ENCODE measurements around the gene PARN. TPM values are rescaled to one million over a fixed set of nuclear protein-coding genes. Genes with fewer than 3 reads are reported as not detected.
A peak's percentile ranks its signal among the peaks of the same experiment; 100 is the strongest.
"Not testable (repeated sequence)": the region's sequence is repeated elsewhere in the genome, so short reads cannot be mapped to it uniquely, and the experiment has no call there.

The PARN gene
- total and polyA plus RNA-seq, 2 donors (not counting 1 experiment from before 2014, with no cell fraction given): 26.7 to 32.9 TPM

DNA sequence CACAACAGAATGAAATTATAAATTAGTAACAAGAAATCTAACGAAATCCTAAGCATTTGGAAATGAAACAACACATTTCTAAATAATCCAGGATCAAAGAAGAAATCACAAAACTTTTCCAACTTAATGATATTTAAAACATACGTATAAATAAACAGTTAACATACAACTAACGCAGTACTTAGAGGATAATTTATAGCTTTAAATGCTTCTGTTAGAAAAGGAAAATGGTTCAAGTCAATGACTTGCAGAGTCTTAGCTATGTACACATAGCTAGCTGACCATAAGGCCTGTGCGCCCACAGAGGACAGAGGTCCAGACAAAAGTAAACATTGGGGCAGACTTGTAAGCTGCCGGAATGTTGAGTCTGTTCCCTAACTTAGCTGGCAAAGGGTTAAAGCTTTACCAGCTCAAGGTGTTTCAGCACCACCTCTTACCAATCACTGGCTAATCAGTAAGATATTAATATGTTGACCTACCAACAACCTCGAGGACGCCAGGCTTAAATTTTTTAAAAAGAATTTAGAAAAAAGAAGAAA, 84.6 kb downstream of the PARN start:
- Histone ChIP-seq H3K79me2 (ENCODE audit: control insufficient read depth, insufficient read depth, low read length) (no peaks in the 10 kb centered on the region), H2AFZ (ENCODE audit: low read length) (no peak overlapping the region), H3K9me3 (ENCODE audit: control insufficient read depth, insufficient read depth, low read depth, low read length) (no peaks in the 10 kb centered on the region), H3K36me3 (ENCODE audit: control insufficient read depth, insufficient read depth, low read length) (no peaks in the 10 kb centered on the region), H3K4me1 (ENCODE audit: control insufficient read depth, extremely low read depth, insufficient read depth, low read length) (no peaks in the 10 kb centered on the region), H3K9ac (ENCODE audit: insufficient read depth, low read length) (no peak overlapping the region), H3K27me3 (ENCODE audit: control insufficient read depth, insufficient read depth, low read length) (no peaks in the 10 kb centered on the region), H3K27ac (ENCODE audit: insufficient read depth, low read length) (no peak overlapping the region), H3K4me2 (ENCODE audit: extremely low read depth, insufficient read depth, low read length) (no peak overlapping the region), H3K4me3 (replicated peaks in 1 of 4; ENCODE audit: control extremely low read depth in 1 of 4, insufficient read depth in 1 of 4, low read depth in 3 of 4, low read length in 4 of 4) (no peak overlapping the region), H4K20me1 (ENCODE audit: control insufficient read depth, extremely low read depth, insufficient read depth, low read length) (no peaks in the 10 kb centered on the region)
- DNase-seq (ENCODE audit: low read depth in 2 of 2): peak; percentile 41 to 70
- no peak for TF ChIP-seq EZH2 (IDR thresholded peaks at IDR 0.05; ENCODE audit: low read length, missing control alignments)
- TF ChIP-seq CTCF (conservative IDR thresholded peaks at IDR 0.05 in 1 of 2, IDR thresholded peaks at IDR 0.05 in 1 of 2; ENCODE audit: low read depth in 1 of 2, low read length in 2 of 2): no peak

DNA sequence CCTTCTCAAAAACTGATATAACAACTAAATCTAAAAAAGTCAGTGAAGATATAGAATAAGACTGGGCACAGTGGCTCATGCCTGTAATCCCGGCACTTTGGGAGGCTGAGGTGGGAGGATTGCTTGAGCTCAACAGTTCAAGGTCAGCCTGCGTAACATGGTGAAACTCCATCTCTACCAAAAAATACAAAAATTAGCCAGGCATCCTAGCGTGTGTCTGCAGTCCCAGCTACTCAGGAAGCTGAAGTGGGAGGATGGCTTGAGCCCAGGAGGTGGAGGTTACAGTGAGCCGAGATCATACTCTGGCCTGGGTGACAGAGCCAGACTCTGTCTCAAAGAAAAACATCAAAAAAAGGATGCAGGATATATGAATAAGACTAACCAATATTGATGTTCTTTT, 85.2 kb downstream of the PARN start:
- not testable (repeated sequence) for DNase-seq (ENCODE audit: low read depth in 2 of 2); H3K27me3 ChIP-seq (ENCODE audit: control insufficient read depth, insufficient read depth, low read length); H2AFZ ChIP-seq (ENCODE audit: low read length); H3K79me2 ChIP-seq (ENCODE audit: control insufficient read depth, insufficient read depth, low read length); H3K36me3 ChIP-seq (ENCODE audit: control insufficient read depth, insufficient read depth, low read length); H3K4me1 ChIP-seq (ENCODE audit: control insufficient read depth, extremely low read depth, insufficient read depth, low read length); H3K4me2 ChIP-seq (ENCODE audit: extremely low read depth, insufficient read depth, low read length); H3K9ac ChIP-seq (ENCODE audit: insufficient read depth, low read length); H3K4me3 ChIP-seq (replicated peaks in 1 of 4; ENCODE audit: control extremely low read depth in 1 of 4, insufficient read depth in 1 of 4, low read depth in 3 of 4, low read length in 4 of 4); H4K20me1 ChIP-seq (ENCODE audit: control insufficient read depth, extremely low read depth, insufficient read depth, low read length); H3K9me3 ChIP-seq (ENCODE audit: control insufficient read depth, insufficient read depth, low read depth, low read length); H3K27ac ChIP-seq (ENCODE audit: insufficient read depth, low read length)

DNA sequence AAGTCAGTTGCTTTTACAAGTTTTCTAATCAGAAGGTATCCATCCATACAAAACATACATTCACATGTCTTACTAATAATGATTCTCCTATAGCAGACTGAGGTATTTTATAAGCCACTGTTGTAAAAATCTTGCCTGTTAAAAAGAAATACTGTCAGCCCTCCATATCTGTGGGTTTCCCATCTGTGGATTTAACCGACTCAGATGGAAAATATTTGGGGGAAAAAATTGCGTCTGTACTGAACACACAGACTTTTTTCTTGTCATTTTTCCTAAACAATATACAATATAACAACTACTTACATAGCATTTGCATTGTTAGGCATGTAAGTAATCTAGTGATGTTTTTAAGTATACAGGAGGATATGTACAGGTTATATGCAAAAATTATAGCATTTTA, 90.4 kb downstream of the PARN start:
- Histone ChIP-seq H4K20me1 (ENCODE audit: control insufficient read depth, extremely low read depth, insufficient read depth, low read length) (no peaks in the 10 kb centered on the region), H3K4me3 (replicated peaks in 1 of 4; ENCODE audit: control extremely low read depth in 1 of 4, insufficient read depth in 1 of 4, low read depth in 3 of 4, low read length in 4 of 4) (no peak overlapping the region), H3K27ac (ENCODE audit: insufficient read depth, low read length) (no peak overlapping the region), H3K9me3 (ENCODE audit: control insufficient read depth, insufficient read depth, low read depth, low read length) (no peaks in the 10 kb centered on the region), H3K4me2 (ENCODE audit: extremely low read depth, insufficient read depth, low read length) (no peak overlapping the region), H2AFZ (ENCODE audit: low read length) (no peak overlapping the region), H3K9ac (ENCODE audit: insufficient read depth, low read length) (no peak overlapping the region), H3K36me3 (ENCODE audit: control insufficient read depth, insufficient read depth, low read length) (no peaks in the 10 kb centered on the region), H3K79me2 (ENCODE audit: control insufficient read depth, insufficient read depth, low read length) (no peaks in the 10 kb centered on the region), H3K4me1 (ENCODE audit: control insufficient read depth, extremely low read depth, insufficient read depth, low read length) (no peaks in the 10 kb centered on the region), H3K27me3 (ENCODE audit: control insufficient read depth, insufficient read depth, low read length) (no peaks in the 10 kb centered on the region)
- peak in 1 of 2 donors; percentile 75 for DNase-seq (ENCODE audit: low read depth in 2 of 2)
- TF ChIP-seq EZH2 (IDR thresholded peaks at IDR 0.05; ENCODE audit: low read length, missing control alignments): no peak
- no peak for TF ChIP-seq CTCF (conservative IDR thresholded peaks at IDR 0.05 in 1 of 2, IDR thresholded peaks at IDR 0.05 in 1 of 2; ENCODE audit: low read depth in 1 of 2, low read length in 2 of 2)
